ENCODE data around the gene EDDM13.

GRCh38 chr19:56252699-56253422, 19.7 kb upstream of the EDDM13 start:
- TF ChIP-seq CTCF (IDR thresholded peaks at IDR 0.05 in 2 of 3, conservative IDR thresholded peaks at IDR 0.05 in 1 of 3; ENCODE audit: control insufficient read depth in 2 of 3, extremely low read depth in 1 of 3, insufficient read depth in 1 of 3, low read depth in 3 of 3, low read length in 3 of 3): peak; percentile 61 to 86 (median 78)
- no peak for TF ChIP-seq POLR2AphosphoS5 (IDR thresholded peaks at IDR 0.05; ENCODE audit: low read length)
